BJ (cell line): Measurements from ENCODE around the gene SPPL2B. TPM values are rescaled to one million over a fixed set of nuclear protein-coding genes. Genes with fewer than 3 reads are reported as not detected.

Experiments
- CTCF ChIA-PET: fragments of 350-600 bp; formaldehyde crosslinking; extraction: SDS; loops from one replicate; lab custom pipeline; 2021; ENCODE audit warnings: antibody characterized with exemption, inconsistent platforms; lab: Yijun Ruan, JAX
- POLR2A ChIA-PET: fragments of 300-600 bp; sonication (Branson Sonifier 250); formaldehyde crosslinking; extraction: SDS; loops from one replicate; lab custom pipeline; 2021; ENCODE audit warnings: antibody characterized with exemption; lab: Charles Lee
- DNase-seq: peaks from one replicate; pipeline ENCODE4 v3.0.0-alpha.2; 2011; ENCODE audit warnings: low read depth
- H3K27me3 ChIP-seq: 2 replicates; pipeline ENCODE4 v1.6.0; 2011; ENCODE audit warnings: low read length; ENCODE audit not compliant: control insufficient read depth, insufficient read depth
- H3K36me3 ChIP-seq: 2 replicates; pipeline ENCODE4 v1.5.1; 2011; ENCODE audit warnings: low read length; ENCODE audit not compliant: control insufficient read depth, insufficient read depth
- H3K4me3 ChIP-seq: 2 replicates; pipeline ENCODE4 v1.5.1; 2011; ENCODE audit warnings: low read depth, mild to moderate bottlenecking, control low read depth, low read length
- CTCF ChIP-seq: IDR thresholded peaks from 2 replicates; pipeline ENCODE4 v1.5.1; 2011; ENCODE audit warnings: low read depth, mild to moderate bottlenecking, control low read depth, inconsistent platforms, low read length, moderate library complexity; ENCODE audit not compliant: insufficient read depth
- polyA plus RNA-seq: library from polyadenylated mRNA; depleted of rRNA; stranded (reverse); fragments of >200 nt; gene quantifications from 2 replicates; pipeline ENCODE4 v1.2.3, GENCODE V29; 2011

SPPL2B gene
- polyA plus RNA-seq, 1 experiment = 24.9 TPM

GRCh38 chr19:2291185-2291751 is 37.2 kb upstream of the SPPL2B start:
- DNase-seq = no peak
- Histone ChIP-seq H3K4me3 (no peak overlapping the region), H3K36me3 (no peaks in the 10 kb centered on the region), H3K27me3 (peaks cover 27% of the 10 kb centered on the region)
- POLR2A ChIA-PET = no interaction called here
- CTCF ChIA-PET = interaction anchor here (0.7 to 1.5 kb wide), 2 partner anchors 9 to 64 kb away, joined by 3 to 4 read pairs; partner anchors contain the start of gene PEAK3
- no peak for TF ChIP-seq CTCF

- ChIA-PET CTCF (interaction anchor here (0.8 to 2.2 kb wide), 4 partner anchors 11 to 139 kb away, joined by 3 to 7 read pairs (median 3); no protein-coding TSS in a partner anchor), POLR2A (interaction anchor here (0.6 kb wide), 2 partner anchors 18 to 34 kb away, joined by 3 to 8 read pairs; no protein-coding TSS in a partner anchor)
These were observed 33.7 kb upstream of the SPPL2B start for GRCh38 chr19:2294687-2295335.

GRCh38 chr19:2296141-2296540 is 32.3 kb upstream of the SPPL2B start:
- POLR2A ChIA-PET = no interaction called here
- Histone ChIP-seq H3K36me3 (no peaks in the 10 kb centered on the region), H3K27me3 (peaks cover 2% of the 10 kb centered on the region; the same call in 1 of the 2 replicates), H3K4me3 (no peak overlapping the region)
- no peak for DNase-seq
- no peak for TF ChIP-seq CTCF
- CTCF ChIA-PET = interaction anchor here (1.3 to 1.4 kb wide), 2 partner anchors 20 to 57 kb away, joined by 4 to 7 read pairs; no protein-coding TSS in a partner anchor

More at GRCh38 chr19:2294687-2295335, 33.7 kb upstream of the SPPL2B start:
- Histone ChIP-seq H3K36me3 (no peaks in the 10 kb centered on the region), H3K27me3 (peaks cover 10% of the 10 kb centered on the region), H3K4me3 (no peak overlapping the region)
- peak; percentile 59 for DNase-seq
- no peak for TF ChIP-seq CTCF

GRCh38 chr19:2300533-2300932 is 28.0 kb upstream of the SPPL2B start:
- Histone ChIP-seq H3K27me3 (no peaks in the 10 kb centered on the region), H3K4me3 (no peak overlapping the region), H3K36me3 (no peaks in the 10 kb centered on the region)
- ChIA-PET POLR2A (no interaction called here), CTCF (no interaction called here)
- TF ChIP-seq CTCF = no peak
- no peak for DNase-seq

GRCh38 chr19:2302319-2303210 is 25.9 kb upstream of the SPPL2B start:
- Histone ChIP-seq H3K36me3 (no peaks in the 10 kb centered on the region), H3K27me3 (peaks cover 4% of the 10 kb centered on the region), H3K4me3 (no peak overlapping the region)
- TF ChIP-seq CTCF = no peak
- ChIA-PET CTCF (interaction anchor here (1.2 kb wide), 2 partner anchors 13 to 27 kb away, joined by 3 to 4 read pairs; no protein-coding TSS in a partner anchor), POLR2A (no interaction called here)
- DNase-seq = no peak
